RWPE1 (cell line): ENCODE measurements around the gene TMEM229B.
A peak's percentile ranks its signal among the peaks of the same experiment; 100 is the strongest.

Experiments
- CTCF ChIA-PET: fragments of 350-600 bp; sonication (Branson Sonifier 250); formaldehyde crosslinking; extraction: SDS; loops from one replicate; lab custom pipeline; 2021; lab: Yijun Ruan, JAX
- POLR2A ChIA-PET: fragments of 400-600 bp; formaldehyde crosslinking; extraction: SDS; loops from one replicate; lab custom pipeline; 2020; ENCODE audit warnings: antibody characterized with exemption; ENCODE audit not compliant: low non-redundant PET; lab: Yijun Ruan, JAX
- DNase-seq: peaks from one replicate; pipeline ENCODE4 v3.0.0; 2012; ENCODE audit warnings: low spot score
- H3K27ac ChIP-seq: fragments of 450-650 bp; 2 replicates; pipeline ENCODE4 v1.5.1; 2017
- TF ChIP-seq, protein P1 (sequence below): fragments of 450-650 bp; conservative IDR thresholded peaks from 2 replicates; pipeline ENCODE4 v1.5.1; 2017; ENCODE audit warnings: low read depth, mild to moderate bottlenecking

The TMEM229B gene

DNA sequence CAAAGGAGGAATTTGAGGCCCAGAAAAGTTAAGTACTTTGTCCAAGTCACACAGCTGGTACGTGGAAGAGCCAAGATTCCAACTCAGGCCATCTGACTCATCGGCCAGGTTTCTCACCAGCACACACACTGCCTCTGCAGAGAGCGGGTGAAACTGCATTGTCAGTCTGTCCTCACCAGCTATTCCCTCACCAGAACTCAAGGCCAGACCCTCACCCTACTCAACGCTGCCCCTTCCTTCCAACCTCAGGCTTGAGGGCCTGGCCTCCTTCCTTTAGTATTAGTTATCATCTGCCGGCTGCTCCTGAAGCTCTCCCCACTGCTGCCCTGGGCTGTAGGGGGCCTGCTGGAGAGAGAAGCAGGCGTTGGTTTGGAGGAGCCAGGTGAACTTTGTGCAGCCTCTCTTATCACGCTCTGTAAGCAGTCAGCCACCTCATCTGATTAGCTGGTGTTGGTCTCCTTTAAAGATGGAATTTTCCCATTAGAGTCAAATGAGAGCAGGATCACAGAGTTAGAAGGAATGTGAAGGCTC is 60.0 kb downstream of the TMEM229B start:
- ChIA-PET CTCF (interaction anchor here (0.6 to 3.7 kb wide), 8 partner anchors 69 to 172 kb away, joined by 3 to 66 read pairs (median 6); partner anchors contain the start of genes ATP6V1D, EIF2S1 and PLEKHH1), POLR2A (no interaction called here)
- TF ChIP-seq, protein P1, sequence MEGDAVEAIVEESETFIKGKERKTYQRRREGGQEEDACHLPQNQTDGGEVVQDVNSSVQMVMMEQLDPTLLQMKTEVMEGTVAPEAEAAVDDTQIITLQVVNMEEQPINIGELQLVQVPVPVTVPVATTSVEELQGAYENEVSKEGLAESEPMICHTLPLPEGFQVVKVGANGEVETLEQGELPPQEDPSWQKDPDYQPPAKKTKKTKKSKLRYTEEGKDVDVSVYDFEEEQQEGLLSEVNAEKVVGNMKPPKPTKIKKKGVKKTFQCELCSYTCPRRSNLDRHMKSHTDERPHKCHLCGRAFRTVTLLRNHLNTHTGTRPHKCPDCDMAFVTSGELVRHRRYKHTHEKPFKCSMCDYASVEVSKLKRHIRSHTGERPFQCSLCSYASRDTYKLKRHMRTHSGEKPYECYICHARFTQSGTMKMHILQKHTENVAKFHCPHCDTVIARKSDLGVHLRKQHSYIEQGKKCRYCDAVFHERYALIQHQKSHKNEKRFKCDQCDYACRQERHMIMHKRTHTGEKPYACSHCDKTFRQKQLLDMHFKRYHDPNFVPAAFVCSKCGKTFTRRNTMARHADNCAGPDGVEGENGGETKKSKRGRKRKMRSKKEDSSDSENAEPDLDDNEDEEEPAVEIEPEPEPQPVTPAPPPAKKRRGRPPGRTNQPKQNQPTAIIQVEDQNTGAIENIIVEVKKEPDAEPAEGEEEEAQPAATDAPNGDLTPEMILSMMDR: no peak
- DNase-seq: no peak
- no peak overlapping the region for H3K27ac ChIP-seq

DNA sequence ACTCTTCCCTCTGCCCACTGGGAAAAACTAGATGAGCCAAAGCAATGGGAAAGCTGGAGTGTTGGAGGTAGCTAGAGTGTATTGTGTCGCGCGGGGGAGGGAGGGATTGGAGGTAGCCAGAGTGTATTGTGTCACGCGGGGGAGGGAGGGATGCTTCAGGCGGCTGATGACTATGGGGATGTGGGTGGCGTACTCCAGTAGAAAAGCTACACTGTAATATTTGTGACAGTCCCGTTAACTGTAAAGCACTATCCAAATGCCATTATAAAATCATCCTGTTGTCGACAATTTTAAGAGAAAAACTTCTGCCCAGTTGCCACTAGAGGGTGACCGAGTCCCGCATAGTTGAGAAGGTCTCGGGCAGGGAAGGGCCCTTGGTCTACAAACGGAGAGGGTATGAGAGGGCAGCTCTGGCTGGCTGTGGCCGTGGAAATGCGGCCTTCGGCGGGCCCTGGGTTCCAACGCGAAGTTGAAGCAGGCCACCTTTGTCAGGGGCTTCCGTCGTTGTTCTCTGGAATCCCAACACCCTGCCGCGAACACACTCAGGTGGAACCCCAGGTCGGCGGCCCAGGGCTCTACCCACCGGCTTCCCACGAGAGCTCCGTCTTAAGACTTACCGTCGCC is 61.4 kb downstream of the TMEM229B start:
- TF ChIP-seq, protein P1: peak; percentile 79
- ChIA-PET CTCF (interaction anchor here (0.6 to 3.7 kb wide), 32 partner anchors 10 to 1036 kb away, joined by 3 to 66 read pairs (median 4); partner anchors contain the start of genes ATP6V1D, EIF2S1 and PLEKHH1), POLR2A (no interaction called here)
- 0 out of 2 replicates have a peak overlapping the region, but pooled peaks have one; percentile 16 for H3K27ac ChIP-seq
- peak; percentile 83 for DNase-seq

DNA sequence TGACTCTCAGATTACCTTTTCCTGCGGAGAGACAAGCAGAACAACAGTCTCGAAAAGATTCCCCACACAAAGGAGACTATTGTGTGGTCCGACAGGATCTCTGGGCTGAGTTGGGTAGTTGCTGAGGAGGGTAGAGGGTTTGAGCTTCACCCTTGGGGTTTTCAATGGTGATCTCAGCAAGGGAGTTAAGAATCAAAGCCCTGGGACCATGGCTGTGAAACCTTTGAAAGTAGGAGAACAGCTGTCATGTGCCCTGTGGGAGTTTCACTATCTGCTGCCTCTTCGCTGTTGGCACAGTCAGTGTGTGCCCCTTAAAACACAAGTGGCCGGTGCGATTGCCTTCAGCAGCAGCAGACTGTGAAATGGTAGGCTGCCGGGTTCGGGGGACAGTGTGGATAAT is 62.4 kb downstream of the TMEM229B start:
- TF ChIP-seq, protein P1: no peak
- no peak for DNase-seq
- ChIA-PET POLR2A (no interaction called here), CTCF (interaction anchor here (0.7 to 3.7 kb wide), 10 partner anchors 12 to 160 kb away, joined by 3 to 66 read pairs (median 6); partner anchors contain the start of genes ATP6V1D, EIF2S1 and PLEKHH1)
- no peak overlapping the region for H3K27ac ChIP-seq

DNA sequence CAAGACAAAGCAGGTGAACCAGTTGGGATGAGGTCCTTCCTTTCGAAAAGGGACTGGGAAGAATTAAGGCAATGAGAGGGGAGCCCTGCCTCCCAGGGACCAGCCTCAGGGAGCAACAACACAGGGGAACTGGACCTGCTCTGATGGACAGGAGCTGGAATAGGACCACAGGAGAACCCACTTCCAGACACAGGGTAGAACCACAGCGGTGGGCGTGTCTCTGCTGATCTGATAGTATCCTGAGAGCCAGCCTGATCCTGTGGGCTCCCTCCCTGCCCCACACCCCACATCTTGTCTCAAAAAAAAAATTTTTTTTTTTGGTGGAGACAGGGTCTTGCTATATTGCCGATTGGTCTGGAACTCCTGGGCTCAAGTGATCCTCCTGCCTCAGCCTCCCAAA is 62.9 kb downstream of the TMEM229B start:
- TF ChIP-seq, protein P1: no peak
- no peak for DNase-seq
- ChIA-PET CTCF (interaction anchor here (0.9 to 1.1 kb wide), 3 partner anchors 101 to 151 kb away, joined by 3 to 4 read pairs (median 3); no protein-coding TSS in a partner anchor), POLR2A (no interaction called here)
- H3K27ac ChIP-seq: no peak overlapping the region

DNA sequence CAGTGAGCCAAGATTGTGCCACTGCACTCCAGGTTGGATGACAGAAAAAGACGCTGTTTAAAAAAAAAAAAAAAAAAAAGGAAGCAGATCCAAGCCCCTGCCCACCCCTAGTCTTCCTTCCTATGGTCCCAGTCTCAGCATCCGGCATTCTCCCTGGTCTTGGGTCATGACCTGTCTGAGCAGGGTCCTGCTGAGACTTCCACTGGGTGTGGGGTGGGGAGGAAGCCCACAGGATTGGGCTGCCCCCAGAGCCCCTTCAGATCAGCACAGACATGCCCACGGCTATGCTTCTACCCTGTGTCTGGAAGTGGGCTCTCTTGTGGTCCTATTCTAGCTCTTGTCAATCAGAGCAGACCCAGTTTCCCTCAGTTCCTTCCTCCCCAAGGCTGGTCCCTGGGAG is 64.0 kb downstream of the TMEM229B start:
- H3K27ac ChIP-seq: no peak overlapping the region
- CTCF ChIA-PET: interaction anchor here (1.1 kb wide), 2 partner anchors 147 to 152 kb away, joined by 3 to 4 read pairs; no protein-coding TSS in a partner anchor
- POLR2A ChIA-PET: no interaction called here
- no peak for DNase-seq
- TF ChIP-seq, protein P1: no peak

DNA sequence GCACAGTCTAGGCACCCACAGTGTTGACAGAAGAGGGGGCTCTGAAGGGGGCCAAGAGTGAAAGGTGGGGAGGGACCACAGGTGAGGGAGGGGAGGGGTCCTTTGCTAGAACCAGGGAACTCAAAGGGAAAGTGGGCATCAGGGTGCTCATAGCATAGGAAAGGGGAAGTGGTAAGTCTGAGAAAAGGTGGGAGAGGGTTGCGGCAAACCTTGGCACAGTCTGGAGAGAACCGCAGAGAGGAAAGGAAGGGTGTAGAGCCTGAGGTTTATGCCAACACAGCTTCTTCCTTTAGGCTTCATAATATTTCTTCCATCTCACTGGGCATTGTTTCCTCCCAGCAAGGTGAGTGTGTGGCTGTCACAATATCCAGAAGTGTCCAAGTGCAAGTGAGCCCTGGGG is 65.1 kb downstream of the TMEM229B start:
- POLR2A ChIA-PET: no interaction called here
- TF ChIP-seq, protein P1: no peak
- H3K27ac ChIP-seq: no peak overlapping the region
- CTCF ChIA-PET: interaction anchor here (0.7 kb wide), 2 partner anchors 11 to 103 kb away, joined by 3 to 5 read pairs; partner anchors contain the start of gene PLEK2
- DNase-seq: no peak
